HCT116 (cell line): Measurements from ENCODE around the gene SUGT1.
A peak's percentile ranks its signal among the peaks of the same experiment; 100 is the strongest.

Experiments
- CEBPB ChIP-seq: IDR thresholded peaks from 2 replicates; pipeline ENCODE4 v1.6.1; 2012; ENCODE audit warnings: low read depth
- EZH2 ChIP-seq: fragments of 200-600 bp; sonication (generic); IDR thresholded peaks from 2 replicates; pipeline ENCODE4 v1.6.1; 2017; ENCODE audit warnings: antibody characterized with exemption, mixed run types
- FOSL1 ChIP-seq: IDR thresholded peaks from 2 replicates; pipeline ENCODE4 v1.6.1; 2012; ENCODE audit warnings: low read depth
- POLR2A ChIP-seq: IDR thresholded peaks from 2 replicates; pipeline ENCODE4 v1.7.0; 2011; ENCODE audit warnings: borderline replicate concordance; ENCODE audit not compliant: insufficient read depth, insufficient read length; ENCODE audit errors: extremely low read depth
- POLR2AphosphoS5 ChIP-seq: IDR thresholded peaks from 2 replicates; pipeline ENCODE4 v1.6.1; 2011; ENCODE audit warnings: mild to moderate bottlenecking, low read depth, low read length, moderate library complexity
- SP1 ChIP-seq: IDR thresholded peaks from 2 replicates; pipeline ENCODE4 v1.6.1; 2012; ENCODE audit warnings: low read depth
- ZFX ChIP-seq: fragments of 450-650 bp; IDR thresholded peaks from 2 replicates; pipeline ENCODE4 v1.6.1; 2017
- TF ChIP-seq, protein P1 (sequence below), 3 experiments: fragments of 200-600 bp in 1 of 3; sonication (generic) in 1 of 3; IDR thresholded peaks in 2 of 3; conservative IDR thresholded peaks in 1 of 3; 2 replicates each; pipeline ENCODE4 v1.5.1; 2012 to 2017; ENCODE audit warnings: low read depth in 2 of 3, low read length in 2 of 3, antibody characterized with exemption in 1 of 3, borderline replicate concordance in 1 of 3, control low read depth in 1 of 3, mild to moderate bottlenecking in 1 of 3, mixed read lengths in 1 of 3, mixed run types in 1 of 3, moderate library complexity in 1 of 3; ENCODE audit not compliant: insufficient read depth in 1 of 3
- TF ChIP-seq, protein P2 (sequence below): IDR thresholded peaks from 2 replicates; pipeline ENCODE4 v1.6.1; 2012
- TF ChIP-seq, protein P3 (sequence below): IDR thresholded peaks from 2 replicates; pipeline ENCODE4 v1.6.1; 2011; ENCODE audit warnings: mild to moderate bottlenecking, low read length, moderate library complexity; ENCODE audit not compliant: insufficient replicate concordance; ENCODE audit errors: extremely low read depth

DNA sequence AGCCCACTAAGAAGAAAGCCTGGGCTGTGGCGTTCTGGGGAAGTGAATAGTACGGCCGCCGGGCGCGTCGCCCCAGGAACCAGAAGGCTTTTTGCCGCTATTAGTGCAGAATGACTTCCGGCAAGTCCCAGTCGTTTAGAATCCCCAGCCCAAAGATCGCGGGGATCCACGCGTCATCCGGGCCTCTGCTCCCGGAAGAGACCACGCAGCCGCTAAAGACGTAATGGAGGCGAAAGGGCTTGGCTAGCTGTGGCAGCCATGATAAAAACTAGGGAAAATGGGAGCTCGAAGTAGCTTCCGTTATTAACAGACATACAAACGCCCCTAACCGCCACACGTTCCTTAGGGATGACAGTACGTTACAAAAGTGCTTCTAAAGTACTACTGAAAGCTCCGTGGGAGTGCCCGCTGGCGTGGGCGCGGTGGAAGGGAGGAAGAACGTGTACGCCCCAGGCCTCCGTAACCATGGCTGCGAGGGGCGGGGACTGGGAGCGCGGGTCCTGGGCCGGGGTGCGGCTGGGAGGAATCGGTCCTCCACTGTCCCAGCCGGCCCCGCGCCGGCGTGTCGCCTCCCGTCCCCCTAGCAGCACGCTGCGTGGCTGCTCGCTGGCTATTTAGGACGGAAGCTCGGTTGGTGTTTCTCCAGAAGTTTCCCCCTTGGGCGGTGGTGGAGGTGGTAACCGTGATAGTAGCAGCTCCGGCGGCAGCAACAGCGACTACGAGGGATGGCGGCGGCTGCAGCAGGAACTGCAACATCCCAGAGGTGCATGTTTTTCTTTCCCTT is at the start of gene SUGT1:
- TF ChIP-seq EZH2 (no peak), POLR2A (no peak), ZFX (no peak), FOSL1 (no peak), POLR2AphosphoS5 (peak; percentile 98), SP1 (peak; percentile 48), CEBPB (no peak)
- TF ChIP-seq, protein P1, sequence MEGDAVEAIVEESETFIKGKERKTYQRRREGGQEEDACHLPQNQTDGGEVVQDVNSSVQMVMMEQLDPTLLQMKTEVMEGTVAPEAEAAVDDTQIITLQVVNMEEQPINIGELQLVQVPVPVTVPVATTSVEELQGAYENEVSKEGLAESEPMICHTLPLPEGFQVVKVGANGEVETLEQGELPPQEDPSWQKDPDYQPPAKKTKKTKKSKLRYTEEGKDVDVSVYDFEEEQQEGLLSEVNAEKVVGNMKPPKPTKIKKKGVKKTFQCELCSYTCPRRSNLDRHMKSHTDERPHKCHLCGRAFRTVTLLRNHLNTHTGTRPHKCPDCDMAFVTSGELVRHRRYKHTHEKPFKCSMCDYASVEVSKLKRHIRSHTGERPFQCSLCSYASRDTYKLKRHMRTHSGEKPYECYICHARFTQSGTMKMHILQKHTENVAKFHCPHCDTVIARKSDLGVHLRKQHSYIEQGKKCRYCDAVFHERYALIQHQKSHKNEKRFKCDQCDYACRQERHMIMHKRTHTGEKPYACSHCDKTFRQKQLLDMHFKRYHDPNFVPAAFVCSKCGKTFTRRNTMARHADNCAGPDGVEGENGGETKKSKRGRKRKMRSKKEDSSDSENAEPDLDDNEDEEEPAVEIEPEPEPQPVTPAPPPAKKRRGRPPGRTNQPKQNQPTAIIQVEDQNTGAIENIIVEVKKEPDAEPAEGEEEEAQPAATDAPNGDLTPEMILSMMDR (IDR thresholded peaks at IDR 0.05 in 2 of 3, conservative IDR thresholded peaks at IDR 0.05 in 1 of 3; ENCODE audit: borderline replicate concordance in 1 of 3, insufficient read depth in 1 of 3, low read depth in 2 of 3, low read length in 2 of 3) = peak in 2 of 3 experiments; percentile 65 to 70; a peak in 4 of 6 replicates
- TF ChIP-seq, protein P2, sequence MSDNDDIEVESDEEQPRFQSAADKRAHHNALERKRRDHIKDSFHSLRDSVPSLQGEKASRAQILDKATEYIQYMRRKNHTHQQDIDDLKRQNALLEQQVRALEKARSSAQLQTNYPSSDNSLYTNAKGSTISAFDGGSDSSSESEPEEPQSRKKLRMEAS = peak; percentile 82
- TF ChIP-seq, protein P3, sequence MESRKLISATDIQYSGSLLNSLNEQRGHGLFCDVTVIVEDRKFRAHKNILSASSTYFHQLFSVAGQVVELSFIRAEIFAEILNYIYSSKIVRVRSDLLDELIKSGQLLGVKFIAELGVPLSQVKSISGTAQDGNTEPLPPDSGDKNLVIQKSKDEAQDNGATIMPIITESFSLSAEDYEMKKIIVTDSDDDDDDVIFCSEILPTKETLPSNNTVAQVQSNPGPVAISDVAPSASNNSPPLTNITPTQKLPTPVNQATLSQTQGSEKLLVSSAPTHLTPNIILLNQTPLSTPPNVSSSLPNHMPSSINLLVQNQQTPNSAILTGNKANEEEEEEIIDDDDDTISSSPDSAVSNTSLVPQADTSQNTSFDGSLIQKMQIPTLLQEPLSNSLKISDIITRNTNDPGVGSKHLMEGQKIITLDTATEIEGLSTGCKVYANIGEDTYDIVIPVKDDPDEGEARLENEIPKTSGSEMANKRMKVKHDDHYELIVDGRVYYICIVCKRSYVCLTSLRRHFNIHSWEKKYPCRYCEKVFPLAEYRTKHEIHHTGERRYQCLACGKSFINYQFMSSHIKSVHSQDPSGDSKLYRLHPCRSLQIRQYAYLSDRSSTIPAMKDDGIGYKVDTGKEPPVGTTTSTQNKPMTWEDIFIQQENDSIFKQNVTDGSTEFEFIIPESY = peak; percentile 91
